ENCODE data around the gene PCDHB9.
"Not testable (repeated sequence)": the region's sequence is repeated elsewhere in the genome, so short reads cannot be mapped to it uniquely, and the experiment has no call there.

PCDHB9 gene

DNA sequence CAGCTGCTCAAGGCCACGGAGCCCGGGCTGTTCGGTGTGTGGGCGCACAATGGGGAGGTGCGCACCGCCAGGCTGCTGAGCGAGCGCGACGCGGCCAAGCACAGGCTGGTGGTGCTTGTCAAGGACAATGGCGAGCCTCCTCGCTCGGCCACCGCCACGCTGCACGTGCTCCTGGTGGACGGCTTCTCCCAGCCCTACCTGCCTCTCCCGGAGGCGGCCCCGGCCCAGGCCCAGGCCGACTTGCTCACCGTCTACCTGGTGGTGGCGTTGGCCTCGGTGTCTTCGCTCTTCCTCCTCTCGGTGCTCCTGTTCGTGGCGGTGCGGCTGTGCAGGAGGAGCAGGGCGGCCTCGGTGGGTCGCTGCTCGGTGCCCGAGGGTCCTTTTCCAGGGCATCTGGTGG is 2.2 kb downstream of the PCDHB9 start:
- DNase-seq: not testable (repeated sequence)

DNA sequence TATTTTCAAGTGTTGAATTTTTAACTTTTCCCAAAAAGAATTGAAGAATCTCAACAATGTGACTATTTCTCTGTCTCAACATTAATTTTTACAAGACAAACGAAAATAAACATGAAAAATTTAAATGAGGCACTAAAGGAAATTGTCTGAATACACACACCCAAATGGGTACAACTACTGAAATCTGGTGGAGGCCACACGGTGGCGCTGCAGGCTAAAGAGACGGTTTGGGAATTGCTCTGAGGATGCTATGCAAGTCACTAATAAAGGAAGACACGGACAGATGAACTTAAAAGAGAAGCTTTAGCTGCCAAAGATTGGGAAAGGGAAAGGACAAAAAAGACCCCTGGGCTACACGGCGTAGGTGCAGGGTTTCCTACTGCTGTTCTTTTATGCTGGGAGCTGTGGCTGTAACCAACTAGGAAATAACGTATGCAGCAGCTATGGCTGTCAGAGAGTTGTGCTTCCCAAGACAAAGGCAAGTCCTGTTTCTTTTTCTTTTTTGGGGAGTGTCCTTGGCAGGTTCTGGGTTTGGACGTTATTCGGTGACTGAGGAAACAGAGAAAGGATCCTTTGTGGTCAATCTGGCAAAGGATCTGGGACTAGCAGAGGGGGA is 5.3 kb downstream of the PCDHB9 start, which contains the start of gene PCDHB10:
TSS of gene PCDHB10 (plus strand) at position 244 of the 616 bp plus-strand sequence. CDS start at position 444, 200 bp downstream.
- peak; percentile 21 for DNase-seq

DNA sequence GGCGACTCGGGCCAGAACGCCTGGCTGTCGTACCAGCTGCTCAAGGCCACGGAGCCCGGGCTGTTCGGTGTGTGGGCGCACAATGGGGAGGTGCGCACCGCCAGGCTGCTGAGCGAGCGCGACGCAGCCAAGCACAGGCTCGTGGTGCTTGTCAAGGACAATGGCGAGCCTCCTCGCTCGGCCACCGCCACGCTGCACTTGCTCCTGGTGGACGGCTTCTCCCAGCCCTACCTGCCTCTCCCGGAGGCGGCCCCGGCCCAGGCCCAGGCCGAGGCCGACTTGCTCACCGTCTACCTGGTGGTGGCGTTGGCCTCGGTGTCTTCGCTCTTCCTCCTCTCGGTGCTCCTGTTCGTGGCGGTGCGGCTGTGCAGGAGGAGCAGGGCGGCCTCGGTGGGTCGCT is 7.4 kb downstream of the PCDHB9 start:
- DNase-seq: not testable (repeated sequence)

DNA sequence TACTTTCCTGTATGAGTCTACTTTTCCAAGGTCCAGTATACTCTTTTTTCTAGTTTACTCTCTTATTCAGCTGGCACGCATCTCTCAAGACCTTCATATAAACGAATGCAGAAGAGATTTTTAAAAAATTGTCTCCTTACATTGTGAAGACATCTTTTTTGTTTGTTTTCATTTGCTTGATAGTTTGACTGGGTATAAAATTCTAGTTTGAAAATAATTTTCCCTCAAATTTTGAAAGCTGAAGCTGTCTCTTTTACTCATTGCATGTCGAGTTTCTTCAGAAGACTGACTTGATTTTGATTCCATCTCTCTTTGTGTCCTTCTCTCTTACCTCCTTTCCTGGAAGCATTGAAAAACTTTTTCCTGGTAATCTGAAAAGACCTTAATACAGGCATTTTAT is 9.4 kb downstream of the PCDHB9 start:
- DNase-seq: no peak

DNA sequence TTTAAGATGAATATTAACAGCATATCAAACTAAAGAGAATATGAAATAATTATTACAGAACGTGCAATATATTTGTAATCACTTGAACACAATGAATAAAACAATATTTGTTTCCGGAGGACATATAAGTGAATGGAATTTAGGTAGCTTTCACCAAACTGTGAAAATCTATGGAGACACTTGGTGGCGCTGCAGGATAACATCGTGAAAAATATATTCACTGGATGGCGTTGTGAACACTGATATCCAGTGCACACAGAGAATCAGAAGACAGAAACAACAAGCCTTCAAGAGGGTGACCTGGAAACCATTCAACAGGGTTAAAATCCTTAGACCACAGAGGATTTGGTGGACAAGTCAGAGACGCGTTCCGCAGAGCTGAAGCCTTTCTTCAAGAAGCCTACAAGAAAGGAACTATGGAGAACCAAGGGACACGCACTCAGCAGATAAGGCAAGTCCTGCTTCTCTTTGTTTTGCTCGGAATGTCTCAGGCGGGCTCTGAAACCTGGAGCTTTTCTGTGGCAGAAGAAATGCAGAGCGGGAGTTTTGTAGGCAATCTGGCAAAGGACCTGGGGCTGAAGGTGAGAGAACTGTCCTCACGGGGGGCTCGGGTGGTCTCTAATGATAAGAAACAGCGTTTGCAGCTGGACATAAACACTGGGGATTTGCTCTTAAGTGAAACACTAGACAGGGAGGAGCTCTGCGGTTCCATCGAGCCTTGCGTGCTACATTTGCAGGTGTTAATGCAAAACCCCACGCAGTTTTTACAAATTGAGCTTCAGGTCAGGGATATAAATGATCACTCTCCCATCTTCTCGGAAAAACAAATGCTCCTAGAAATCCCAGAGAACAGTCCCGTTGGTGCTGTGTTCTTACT is 12.6 kb downstream of the PCDHB9 start, which contains the start of gene PCDHB11:
TSS of gene PCDHB11 (plus strand) at position 269 of the 877 bp plus-strand sequence. CDS start at position 417, 148 bp downstream.
- DNase-seq: no peak

DNA sequence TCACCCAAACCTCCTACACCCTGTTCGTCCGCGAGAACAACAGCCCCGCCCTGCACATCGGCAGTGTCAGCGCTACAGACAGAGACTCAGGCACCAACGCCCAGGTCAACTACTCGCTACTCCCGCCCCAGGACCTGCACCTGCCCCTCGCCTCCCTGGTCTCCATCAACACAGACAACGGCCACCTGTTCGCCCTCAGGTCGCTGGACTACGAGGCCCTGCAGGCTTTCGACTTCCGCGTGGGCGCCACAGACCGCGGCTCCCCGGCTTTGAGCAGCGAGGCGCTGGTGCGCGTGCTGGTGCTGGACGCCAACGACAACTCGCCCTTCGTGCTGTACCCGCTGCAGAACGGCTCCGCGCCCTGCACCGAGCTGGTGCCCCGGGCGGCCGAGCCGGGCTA is 14.2 kb downstream of the PCDHB9 start:
- DNase-seq: not testable (repeated sequence)

DNA sequence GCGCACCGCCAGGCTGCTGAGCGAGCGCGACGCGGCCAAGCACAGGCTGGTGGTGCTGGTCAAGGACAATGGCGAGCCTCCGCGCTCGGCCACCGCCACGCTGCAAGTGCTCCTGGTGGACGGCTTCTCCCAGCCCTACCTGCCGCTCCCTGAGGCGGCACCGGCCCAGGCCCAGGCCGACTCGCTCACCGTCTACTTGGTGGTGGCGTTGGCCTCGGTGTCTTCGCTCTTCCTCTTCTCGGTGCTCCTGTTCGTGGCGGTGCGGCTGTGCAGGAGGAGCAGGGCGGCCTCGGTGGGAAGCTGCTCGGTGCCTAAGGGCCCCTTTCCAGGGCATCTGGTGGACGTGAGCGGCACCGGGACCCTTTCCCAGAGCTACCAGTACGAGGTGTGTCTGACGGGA is 14.7 kb downstream of the PCDHB9 start:
- not testable (repeated sequence) for DNase-seq

DNA sequence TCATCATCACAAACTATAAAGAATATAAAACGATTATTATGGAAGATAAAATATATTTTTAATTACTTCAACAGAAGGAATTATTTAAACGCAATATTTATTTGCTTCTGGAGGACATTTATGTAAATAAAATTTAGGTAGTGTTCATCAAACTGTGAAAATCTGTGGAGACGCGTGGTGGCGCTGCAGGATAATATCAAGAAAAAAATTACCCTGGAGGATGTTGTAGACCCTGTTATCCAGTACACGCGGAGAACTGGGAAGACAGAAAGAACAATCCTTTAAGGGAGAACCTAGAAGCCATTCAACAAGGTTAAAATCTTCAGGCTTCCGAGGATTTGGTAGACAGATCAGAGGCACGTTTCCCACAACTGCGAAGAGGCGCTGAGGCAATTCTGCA is 21.5 kb downstream of the PCDHB9 start, which contains the start of gene PCDHB12:
TSS of gene PCDHB12 (plus strand) at position 242 of the 400 bp plus-strand sequence. CDS start 189 bp downstream, outside the sequence.
- DNase-seq: no peak

DNA sequence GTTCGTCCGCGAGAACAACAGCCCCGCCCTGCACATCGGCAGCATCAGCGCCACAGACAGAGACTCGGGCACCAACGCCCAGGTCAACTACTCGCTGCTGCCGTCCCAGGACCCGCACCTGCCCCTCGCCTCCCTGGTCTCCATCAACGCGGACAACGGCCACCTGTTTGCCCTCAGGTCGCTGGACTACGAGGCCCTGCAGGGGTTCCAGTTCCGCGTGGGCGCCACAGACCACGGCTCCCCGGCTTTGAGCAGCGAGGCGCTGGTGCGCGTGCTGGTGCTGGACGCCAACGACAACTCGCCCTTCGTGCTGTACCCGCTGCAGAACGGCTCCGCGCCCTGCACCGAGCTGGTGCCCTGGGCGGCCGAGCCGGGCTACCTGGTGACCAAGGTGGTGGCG is 23.3 kb downstream of the PCDHB9 start:
- DNase-seq: not testable (repeated sequence)

DNA sequence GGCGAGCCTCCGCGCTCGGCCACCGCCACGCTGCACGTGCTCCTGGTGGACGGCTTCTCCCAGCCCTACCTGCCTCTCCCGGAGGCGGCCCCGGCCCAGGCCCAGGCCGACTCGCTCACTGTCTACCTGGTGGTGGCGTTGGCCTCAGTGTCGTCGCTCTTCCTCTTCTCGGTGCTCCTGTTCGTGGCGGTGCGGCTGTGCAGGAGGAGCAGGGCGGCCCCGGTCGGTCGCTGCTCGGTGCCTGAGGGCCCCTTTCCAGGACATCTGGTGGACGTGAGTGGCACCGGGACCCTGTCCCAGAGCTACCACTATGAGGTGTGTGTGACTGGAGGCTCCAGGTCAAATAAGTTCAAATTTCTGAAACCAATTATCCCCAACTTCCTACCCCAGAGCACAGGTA is 23.9 kb downstream of the PCDHB9 start:
- not testable (repeated sequence) for DNase-seq

DNA sequence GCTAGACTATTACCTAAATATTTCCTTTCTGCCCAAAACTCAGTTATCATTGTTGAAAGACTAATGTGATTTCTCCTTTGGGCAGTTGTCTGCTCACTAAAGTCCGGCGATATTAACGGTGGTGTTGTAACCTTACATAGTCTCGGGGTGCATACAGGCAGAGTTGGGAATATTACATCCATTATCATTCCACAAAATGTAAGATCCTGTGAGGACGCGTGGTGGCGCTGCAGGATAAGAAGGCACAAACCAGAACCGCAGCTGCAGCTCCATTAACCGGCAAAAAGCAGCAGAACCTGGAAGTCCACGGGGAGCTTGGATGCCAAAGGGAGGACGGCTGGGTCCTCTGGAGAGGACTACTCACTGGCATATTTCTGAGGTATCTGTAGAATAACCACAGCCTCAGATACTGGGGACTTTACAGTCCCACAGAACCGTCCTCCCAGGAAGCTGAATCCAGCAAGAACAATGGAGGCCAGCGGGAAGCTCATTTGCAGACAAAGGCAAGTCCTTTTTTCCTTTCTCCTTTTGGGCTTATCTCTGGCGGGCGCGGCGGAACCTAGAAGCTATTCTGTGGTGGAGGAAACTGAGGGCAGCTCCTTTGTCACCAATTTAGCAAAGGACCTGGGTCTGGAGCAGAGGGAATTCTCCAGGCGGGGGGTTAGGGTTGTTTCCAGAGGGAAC is 26.8 kb downstream of the PCDHB9 start, which contains the start of gene PCDHB13:
TSS of gene PCDHB13 (plus strand) at position 264 of the 684 bp plus-strand sequence. CDS start at position 469, 205 bp downstream.
- peak; percentile 34 for DNase-seq

DNA sequence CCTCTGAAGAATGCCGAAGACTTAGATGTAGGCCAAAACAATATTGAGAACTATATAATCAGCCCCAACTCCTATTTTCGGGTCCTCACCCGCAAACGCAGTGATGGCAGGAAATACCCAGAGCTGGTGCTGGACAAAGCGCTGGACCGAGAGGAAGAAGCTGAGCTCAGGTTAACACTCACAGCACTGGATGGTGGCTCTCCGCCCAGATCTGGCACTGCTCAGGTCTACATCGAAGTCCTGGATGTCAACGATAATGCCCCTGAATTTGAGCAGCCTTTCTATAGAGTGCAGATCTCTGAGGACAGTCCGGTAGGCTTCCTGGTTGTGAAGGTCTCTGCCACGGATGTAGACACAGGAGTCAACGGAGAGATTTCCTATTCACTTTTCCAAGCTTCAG is 27.6 kb downstream of the PCDHB9 start:
- DNase-seq: not testable (repeated sequence)

DNA sequence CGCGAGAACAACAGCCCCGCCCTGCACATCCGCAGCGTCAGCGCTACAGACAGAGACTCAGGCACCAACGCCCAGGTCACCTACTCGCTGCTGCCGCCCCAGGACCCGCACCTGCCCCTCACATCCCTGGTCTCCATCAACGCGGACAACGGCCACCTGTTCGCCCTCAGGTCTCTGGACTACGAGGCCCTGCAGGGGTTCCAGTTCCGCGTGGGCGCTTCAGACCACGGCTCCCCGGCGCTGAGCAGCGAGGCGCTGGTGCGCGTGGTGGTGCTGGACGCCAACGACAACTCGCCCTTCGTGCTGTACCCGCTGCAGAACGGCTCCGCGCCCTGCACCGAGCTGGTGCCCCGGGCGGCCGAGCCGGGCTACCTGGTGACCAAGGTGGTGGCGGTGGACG is 28.5 kb downstream of the PCDHB9 start:
- not testable (repeated sequence) for DNase-seq

DNA sequence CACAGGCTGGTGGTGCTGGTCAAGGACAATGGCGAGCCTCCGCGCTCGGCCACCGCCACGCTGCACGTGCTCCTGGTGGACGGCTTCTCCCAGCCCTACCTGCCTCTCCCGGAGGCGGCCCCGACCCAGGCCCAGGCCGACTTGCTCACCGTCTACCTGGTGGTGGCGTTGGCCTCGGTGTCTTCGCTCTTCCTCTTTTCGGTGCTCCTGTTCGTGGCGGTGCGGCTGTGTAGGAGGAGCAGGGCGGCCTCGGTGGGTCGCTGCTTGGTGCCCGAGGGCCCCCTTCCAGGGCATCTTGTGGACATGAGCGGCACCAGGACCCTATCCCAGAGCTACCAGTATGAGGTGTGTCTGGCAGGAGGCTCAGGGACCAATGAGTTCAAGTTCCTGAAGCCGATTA is 29.1 kb downstream of the PCDHB9 start:
- DNase-seq: not testable (repeated sequence)

DNA sequence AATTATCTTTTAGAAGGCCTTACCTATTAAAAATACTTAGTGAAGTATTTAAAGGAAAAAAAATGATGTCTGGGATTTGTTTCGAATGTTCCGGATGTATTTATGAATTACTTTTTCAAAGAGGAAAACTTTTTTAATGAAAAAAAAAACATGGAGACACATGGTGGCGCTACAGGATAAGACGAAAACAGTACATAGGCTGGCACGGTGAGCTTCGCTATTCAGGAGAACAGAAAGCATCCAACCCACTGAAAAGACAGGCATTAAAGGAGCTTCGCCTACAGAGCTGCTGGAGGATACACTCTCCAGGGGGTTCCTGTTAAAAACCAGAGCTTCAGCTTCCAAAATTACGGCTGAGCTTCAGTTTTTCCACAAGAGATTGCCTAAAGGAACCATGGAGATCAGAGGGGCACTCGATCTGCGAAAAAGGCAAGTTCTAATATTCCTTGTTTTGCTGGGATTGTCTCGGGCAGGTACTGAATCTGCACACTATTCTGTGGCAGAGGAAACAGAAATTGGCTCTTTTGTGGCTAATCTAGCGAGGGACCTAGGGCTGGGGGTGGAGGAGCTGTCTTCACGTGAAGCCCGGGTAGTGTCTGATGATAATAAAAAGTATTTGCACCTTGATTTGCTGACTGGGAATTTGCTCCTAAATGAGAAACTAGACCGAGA is 36.3 kb downstream of the PCDHB9 start, which contains the start of gene PCDHB14:
TSS of gene PCDHB14 (plus strand) at position 232 of the 672 bp plus-strand sequence. CDS start at position 395, 163 bp downstream.
- no peak for DNase-seq

DNA sequence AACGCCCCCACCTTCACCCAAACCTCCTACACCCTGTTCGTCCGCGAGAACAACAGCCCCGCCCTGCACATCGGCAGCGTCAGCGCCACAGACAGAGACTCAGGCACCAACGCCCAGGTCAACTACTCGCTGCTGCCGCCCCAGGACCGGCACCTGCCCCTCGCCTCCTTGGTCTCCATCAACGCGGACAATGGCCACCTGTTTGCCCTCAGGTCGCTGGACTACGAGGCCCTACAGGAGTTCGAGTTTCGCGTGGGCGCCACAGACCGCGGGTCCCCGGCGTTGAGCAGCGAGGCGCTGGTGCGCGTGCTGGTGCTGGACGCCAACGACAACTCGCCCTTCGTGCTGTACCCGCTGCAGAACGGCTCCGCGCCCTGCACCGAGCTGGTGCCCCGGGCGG is 37.9 kb downstream of the PCDHB9 start:
- not testable (repeated sequence) for DNase-seq

DNA sequence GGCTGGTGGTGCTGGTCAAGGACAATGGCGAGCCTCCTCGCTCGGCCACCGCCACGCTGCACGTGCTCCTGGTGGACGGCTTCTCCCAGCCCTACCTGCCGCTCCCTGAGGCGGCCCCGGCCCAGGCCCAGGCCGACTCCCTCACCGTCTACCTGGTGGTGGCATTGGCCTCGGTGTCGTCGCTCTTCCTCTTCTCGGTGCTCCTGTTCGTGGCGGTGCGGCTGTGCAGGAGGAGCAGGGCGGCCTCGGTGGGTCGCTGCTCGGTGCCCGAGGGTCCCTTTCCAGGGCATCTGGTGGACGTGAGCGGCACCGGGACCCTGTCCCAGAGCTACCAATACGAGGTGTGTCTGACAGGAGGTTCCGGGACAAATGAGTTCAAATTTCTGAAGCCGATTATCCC is 38.5 kb downstream of the PCDHB9 start:
- DNase-seq: not testable (repeated sequence)

DNA sequence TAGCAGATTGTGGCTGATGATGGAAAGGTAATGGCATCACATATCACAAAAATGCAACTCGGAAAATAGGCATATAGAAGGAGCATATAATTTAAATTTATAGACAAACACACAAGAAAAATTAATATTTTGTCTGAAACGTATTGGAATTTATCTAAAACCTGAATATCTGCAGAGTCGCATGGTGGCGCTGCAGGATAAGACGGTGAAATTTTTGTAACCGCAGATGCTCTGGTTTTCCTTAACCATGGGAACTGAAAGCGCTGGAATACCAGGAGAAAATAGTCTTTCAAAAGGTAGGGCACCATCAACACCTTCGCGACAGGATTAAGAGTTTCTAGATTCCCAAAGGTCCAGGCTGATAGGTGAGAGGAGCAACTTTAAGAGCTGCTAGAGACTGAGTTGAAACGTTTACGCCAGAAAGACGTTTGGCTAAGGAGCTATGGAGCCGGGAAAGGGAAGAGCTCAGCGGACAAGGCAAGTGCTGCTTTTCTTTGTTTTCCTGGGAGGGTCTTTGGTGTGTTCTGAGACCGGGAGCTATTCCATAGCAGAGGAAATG is 47.2 kb downstream of the PCDHB9 start:
- DNase-seq: no peak

DNA sequence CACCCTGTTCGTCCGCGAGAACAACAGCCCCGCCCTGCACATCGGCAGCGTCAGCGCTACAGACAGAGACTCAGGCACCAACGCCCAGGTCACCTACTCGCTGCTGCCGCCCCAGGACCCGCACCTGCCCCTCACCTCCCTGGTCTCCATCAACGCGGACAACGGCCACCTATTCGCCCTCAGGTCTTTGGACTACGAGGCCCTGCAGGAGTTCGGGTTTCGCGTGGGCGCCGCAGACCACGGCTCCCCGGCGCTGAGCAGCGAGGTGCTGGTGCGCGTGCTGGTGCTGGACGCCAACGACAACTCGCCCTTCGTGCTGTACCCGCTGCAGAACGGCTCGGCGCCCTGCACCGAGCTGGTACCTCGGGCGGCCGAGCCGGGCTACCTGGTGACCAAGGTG is 49.0 kb downstream of the PCDHB9 start:
- DNase-seq: not testable (repeated sequence)

DNA sequence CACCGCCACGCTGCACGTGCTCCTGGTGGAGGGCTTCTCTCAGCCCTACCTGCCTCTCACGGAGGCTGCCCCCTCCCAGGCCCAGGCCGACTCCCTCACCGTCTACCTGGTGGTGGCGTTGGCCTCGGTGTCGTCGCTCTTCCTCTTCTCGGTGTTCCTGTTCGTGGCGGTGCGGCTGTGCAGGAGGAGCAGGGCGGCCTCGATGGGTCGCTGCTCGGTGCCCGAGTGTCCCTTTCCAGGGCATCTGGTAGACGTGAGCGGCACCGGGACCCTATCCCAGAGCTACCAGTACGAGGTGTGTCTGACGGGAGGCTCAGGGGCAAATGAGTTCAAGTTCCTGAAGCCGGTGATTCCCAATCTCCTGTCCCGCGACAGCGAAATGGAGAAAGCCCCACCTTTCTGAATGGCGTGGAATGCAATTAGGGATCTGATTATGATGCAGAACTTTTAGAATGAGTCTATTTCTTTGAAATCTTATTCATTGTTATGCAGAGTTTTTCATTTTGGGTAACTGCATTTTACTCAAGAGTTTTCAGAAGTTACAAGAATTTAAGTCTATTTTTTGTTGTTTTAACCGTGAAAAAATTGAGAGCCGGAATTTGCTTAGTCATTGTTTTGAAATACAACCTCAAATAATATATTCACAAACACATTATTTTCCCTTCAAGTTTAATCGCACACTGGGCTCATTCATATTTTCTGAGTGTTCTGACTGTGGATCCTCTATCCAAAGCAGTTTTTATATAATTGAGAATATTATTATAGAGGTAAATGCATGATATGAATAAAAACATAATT is 49.8 kb downstream of the PCDHB9 start:
- no peak for DNase-seq
